ENCODE data around the gene RDH5.

RDH5 gene

GRCh38 chr12:55703288-55703687 lies 16.9 kb upstream of the RDH5 start:
- H3F3A ChIP-seq (ENCODE audit: low read depth) = no peaks in the 10 kb centered on the region
- H3K4me1 ChIP-seq (ENCODE audit: insufficient read depth, low read length, poor library complexity, severe bottlenecking) = peaks cover 6% of the 10 kb centered on the region
- no peak for TF ChIP-seq CTCF (conservative IDR thresholded peaks at IDR 0.05; ENCODE audit: low read length)
- TF ChIP-seq EZH2phosphoT487 (IDR thresholded peaks at IDR 0.05; ENCODE audit: borderline replicate concordance) = no peak
- H3K9ac ChIP-seq (ENCODE audit: low read depth, low read length, poor library complexity, severe bottlenecking) = no peak overlapping the region
- H3K4me2 ChIP-seq (ENCODE audit: low read depth, low read length, poor library complexity, severe bottlenecking) = no peak overlapping the region
- no peaks in the 10 kb centered on the region for H3K27me3 ChIP-seq (ENCODE audit: insufficient read depth, low read length, poor library complexity, severe bottlenecking)
- H2AFZ ChIP-seq (ENCODE audit: low read length) = no peak overlapping the region
- H4K20me1 ChIP-seq (ENCODE audit: insufficient read depth, low read length, poor library complexity, severe bottlenecking) = no peaks in the 10 kb centered on the region
- H3K36me3 ChIP-seq (ENCODE audit: insufficient read depth, low read length) = no peaks in the 10 kb centered on the region
- H3K9me3 ChIP-seq (ENCODE audit: insufficient read depth, low read depth, low read length) = no peaks in the 10 kb centered on the region
- H3K9me2 ChIP-seq (replicated peaks; ENCODE audit: low read depth, low read length) = no peaks in the 10 kb centered on the region
- no peak overlapping the region for H3K4me3 ChIP-seq (ENCODE audit: low read length, poor library complexity, severe bottlenecking)
- no peaks in the 10 kb centered on the region for H3K79me2 ChIP-seq (ENCODE audit: insufficient read depth, low read length)

GRCh38 chr12:55703901-55704761 lies 16.1 kb upstream of the RDH5 start:
- Histone ChIP-seq H4K20me1 (ENCODE audit: insufficient read depth, low read length, poor library complexity, severe bottlenecking) (no peaks in the 10 kb centered on the region), H3K9me2 (replicated peaks; ENCODE audit: low read depth, low read length) (no peaks in the 10 kb centered on the region), H2AFZ (ENCODE audit: low read length) (no peak overlapping the region), H3K4me1 (ENCODE audit: insufficient read depth, low read length, poor library complexity, severe bottlenecking) (peaks cover 14% of the 10 kb centered on the region), H3K4me3 (ENCODE audit: low read length, poor library complexity, severe bottlenecking) (no peak overlapping the region), H3K9ac (ENCODE audit: low read depth, low read length, poor library complexity, severe bottlenecking) (no peak overlapping the region), H3K4me2 (ENCODE audit: low read depth, low read length, poor library complexity, severe bottlenecking) (no peak overlapping the region), H3K27me3 (ENCODE audit: insufficient read depth, low read length, poor library complexity, severe bottlenecking) (no peaks in the 10 kb centered on the region), H3F3A (ENCODE audit: low read depth) (no peaks in the 10 kb centered on the region), H3K36me3 (ENCODE audit: insufficient read depth, low read length) (no peaks in the 10 kb centered on the region), H3K9me3 (ENCODE audit: insufficient read depth, low read depth, low read length) (no peaks in the 10 kb centered on the region), H3K79me2 (ENCODE audit: insufficient read depth, low read length) (no peaks in the 10 kb centered on the region)
- no peak for TF ChIP-seq EZH2phosphoT487 (IDR thresholded peaks at IDR 0.05; ENCODE audit: borderline replicate concordance)
- TF ChIP-seq CTCF (conservative IDR thresholded peaks at IDR 0.05; ENCODE audit: low read length) = no peak

GRCh38 chr12:55704824-55705718 lies 15.1 kb upstream of the RDH5 start:
- no peaks in the 10 kb centered on the region for H3F3A ChIP-seq (ENCODE audit: low read depth)
- H3K9me2 ChIP-seq (replicated peaks; ENCODE audit: low read depth, low read length) = no peaks in the 10 kb centered on the region
- H3K79me2 ChIP-seq (ENCODE audit: insufficient read depth, low read length) = no peaks in the 10 kb centered on the region
- H4K20me1 ChIP-seq (ENCODE audit: insufficient read depth, low read length, poor library complexity, severe bottlenecking) = no peaks in the 10 kb centered on the region
- no peaks in the 10 kb centered on the region for H3K27me3 ChIP-seq (ENCODE audit: insufficient read depth, low read length, poor library complexity, severe bottlenecking)
- TF ChIP-seq CTCF (conservative IDR thresholded peaks at IDR 0.05; ENCODE audit: low read length) (no peak), EZH2phosphoT487 (IDR thresholded peaks at IDR 0.05; ENCODE audit: borderline replicate concordance) (no peak)
- H3K4me2 ChIP-seq (ENCODE audit: low read depth, low read length, poor library complexity, severe bottlenecking) = no peak overlapping the region
- H3K9ac ChIP-seq (ENCODE audit: low read depth, low read length, poor library complexity, severe bottlenecking) = no peak overlapping the region
- H3K36me3 ChIP-seq (ENCODE audit: insufficient read depth, low read length) = no peaks in the 10 kb centered on the region
- H3K9me3 ChIP-seq (ENCODE audit: insufficient read depth, low read depth, low read length) = no peaks in the 10 kb centered on the region
- H2AFZ ChIP-seq (ENCODE audit: low read length) = no peak overlapping the region
- no peak overlapping the region for H3K4me3 ChIP-seq (ENCODE audit: low read length, poor library complexity, severe bottlenecking)
- peaks cover 14% of the 10 kb centered on the region for H3K4me1 ChIP-seq (ENCODE audit: insufficient read depth, low read length, poor library complexity, severe bottlenecking)

Measured in Loucy (cell line).